Prostate gland (tissue), 2 donors: Measurements from ENCODE around the gene OXLD1.

Experiments used
- POLR2A ChIP-seq: fragments of 450-650 bp; IDR thresholded peaks from one replicate; pipeline ENCODE4 v1.6.1; 2016; ENCODE audit warnings: antibody characterized with exemption, mild to moderate bottlenecking
- TF ChIP-seq, protein P1 (sequence below), 4 experiments: fragments of 200-600 bp in 2 of 4; fragments of 450-650 bp in 2 of 4; sonication (generic) in 2 of 4; IDR thresholded peaks; 1 replicate in 3 of 4; 2 replicates in 1 of 4; pipeline ENCODE4 v1.5.1; 2016 to 2019; ENCODE audit warnings: antibody characterized with exemption in 4 of 4, mild to moderate bottlenecking in 2 of 4, moderate library complexity in 2 of 4

GRCh38 chr17:81685108-81685507 lies 18.7 kb upstream of the OXLD1 start:
- TF ChIP-seq, protein P1, sequence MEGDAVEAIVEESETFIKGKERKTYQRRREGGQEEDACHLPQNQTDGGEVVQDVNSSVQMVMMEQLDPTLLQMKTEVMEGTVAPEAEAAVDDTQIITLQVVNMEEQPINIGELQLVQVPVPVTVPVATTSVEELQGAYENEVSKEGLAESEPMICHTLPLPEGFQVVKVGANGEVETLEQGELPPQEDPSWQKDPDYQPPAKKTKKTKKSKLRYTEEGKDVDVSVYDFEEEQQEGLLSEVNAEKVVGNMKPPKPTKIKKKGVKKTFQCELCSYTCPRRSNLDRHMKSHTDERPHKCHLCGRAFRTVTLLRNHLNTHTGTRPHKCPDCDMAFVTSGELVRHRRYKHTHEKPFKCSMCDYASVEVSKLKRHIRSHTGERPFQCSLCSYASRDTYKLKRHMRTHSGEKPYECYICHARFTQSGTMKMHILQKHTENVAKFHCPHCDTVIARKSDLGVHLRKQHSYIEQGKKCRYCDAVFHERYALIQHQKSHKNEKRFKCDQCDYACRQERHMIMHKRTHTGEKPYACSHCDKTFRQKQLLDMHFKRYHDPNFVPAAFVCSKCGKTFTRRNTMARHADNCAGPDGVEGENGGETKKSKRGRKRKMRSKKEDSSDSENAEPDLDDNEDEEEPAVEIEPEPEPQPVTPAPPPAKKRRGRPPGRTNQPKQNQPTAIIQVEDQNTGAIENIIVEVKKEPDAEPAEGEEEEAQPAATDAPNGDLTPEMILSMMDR (IDR thresholded peaks at IDR 0.05), result no peak
- no peak for TF ChIP-seq POLR2A
